Measurements from ENCODE around the gene RHBDF2. TPM values are rescaled to one million over a fixed set of nuclear protein-coding genes. Genes with fewer than 3 reads are reported as not detected.

The RHBDF2 gene
- total and polyA plus RNA-seq, 4 donors, result 2.6 to 45.0 (median 21.0) TPM

DNA sequence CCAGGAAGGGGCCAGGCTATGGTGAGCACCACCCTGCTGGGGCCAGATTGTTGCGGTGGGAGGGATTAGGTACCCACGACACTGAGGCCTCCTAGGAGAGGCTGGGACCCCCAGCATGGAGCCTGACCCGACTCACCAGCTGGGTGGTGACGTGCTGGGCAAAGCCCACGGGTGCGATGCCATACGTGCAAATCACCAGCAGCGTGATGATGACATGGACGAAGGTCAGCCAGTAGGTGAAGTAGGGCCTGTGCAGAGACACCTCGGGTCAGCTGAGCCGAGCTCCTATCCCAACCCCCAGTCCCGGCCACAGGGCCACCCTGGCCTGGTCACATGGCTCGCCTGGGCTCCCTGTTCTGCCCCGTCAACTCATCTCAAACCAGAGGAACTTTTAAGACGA, 26.3 kb downstream of the RHBDF2 start:
- ATAC-seq (ENCODE audit: low FRiP score) (no peak), DNase-seq (no peak)
- no peaks in the 10 kb centered on the region for H3K27me3 ChIP-seq (ENCODE audit: control insufficient read depth in 1 of 2, insufficient read depth in 2 of 2, low read length in 1 of 2)
- WGBS, 2 donors, result 96% methylated on average over 15 of the region's 15 CpGs
- intact Hi-C loops (cut with DNase I), result no loop called here
- H3K9me3 ChIP-seq (ENCODE audit: control insufficient read depth, low read length), result no peaks in the 10 kb centered on the region
- no peak overlapping the region for H3K4me3 ChIP-seq (ENCODE audit: low read length in 2 of 2)
- no peak overlapping the region for H3K27ac ChIP-seq (ENCODE audit: low read depth in 1 of 2, low read length in 2 of 2)
- no peaks in the 10 kb centered on the region for H3K36me3 ChIP-seq (ENCODE audit: control insufficient read depth in 1 of 2, insufficient read depth in 2 of 2, low read length in 1 of 2)
- no peaks in the 10 kb centered on the region for H3K4me1 ChIP-seq (ENCODE audit: control insufficient read depth in 1 of 2, insufficient read depth in 2 of 2, low read length in 2 of 2)

DNA sequence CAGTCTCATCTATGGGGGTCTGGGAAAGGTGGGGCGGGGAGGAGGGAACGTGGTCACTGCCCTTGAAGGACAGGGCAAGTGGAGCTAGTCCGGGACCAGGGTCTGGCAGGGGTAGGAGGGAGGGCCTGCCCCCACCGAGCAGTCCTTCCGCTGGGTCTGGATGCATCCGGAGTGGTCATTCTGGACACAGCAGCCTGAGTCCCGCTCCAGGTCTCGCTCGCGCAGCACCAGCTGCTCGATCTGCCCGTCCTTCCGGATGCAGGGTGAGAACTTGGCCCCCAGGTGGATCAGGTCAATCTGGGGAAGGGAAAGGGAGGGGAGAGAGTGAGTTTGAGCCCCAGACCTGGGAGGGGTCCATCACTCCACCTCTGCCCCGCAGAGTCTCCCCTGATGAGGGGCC, 27.0 kb downstream of the RHBDF2 start:
- ATAC-seq (ENCODE audit: low FRiP score), result no peak
- no peaks in the 10 kb centered on the region for H3K9me3 ChIP-seq (ENCODE audit: control insufficient read depth, low read length)
- H3K27ac ChIP-seq (ENCODE audit: low read depth in 1 of 2, low read length in 2 of 2), result no peak overlapping the region
- H3K27me3 ChIP-seq (ENCODE audit: control insufficient read depth in 1 of 2, insufficient read depth in 2 of 2, low read length in 1 of 2), result no peaks in the 10 kb centered on the region
- H3K36me3 ChIP-seq (ENCODE audit: control insufficient read depth in 1 of 2, insufficient read depth in 2 of 2, low read length in 1 of 2), result no peaks in the 10 kb centered on the region
- H3K4me1 ChIP-seq (ENCODE audit: control insufficient read depth in 1 of 2, insufficient read depth in 2 of 2, low read length in 2 of 2), result no peaks in the 10 kb centered on the region
- no peak overlapping the region for H3K4me3 ChIP-seq (ENCODE audit: low read length in 2 of 2)
- no peak for DNase-seq
- intact Hi-C loops (cut with DNase I), result no loop called here
- 96 to 97% methylated on average over 14 of the region's 14 CpGs for WGBS, 2 donors

DNA sequence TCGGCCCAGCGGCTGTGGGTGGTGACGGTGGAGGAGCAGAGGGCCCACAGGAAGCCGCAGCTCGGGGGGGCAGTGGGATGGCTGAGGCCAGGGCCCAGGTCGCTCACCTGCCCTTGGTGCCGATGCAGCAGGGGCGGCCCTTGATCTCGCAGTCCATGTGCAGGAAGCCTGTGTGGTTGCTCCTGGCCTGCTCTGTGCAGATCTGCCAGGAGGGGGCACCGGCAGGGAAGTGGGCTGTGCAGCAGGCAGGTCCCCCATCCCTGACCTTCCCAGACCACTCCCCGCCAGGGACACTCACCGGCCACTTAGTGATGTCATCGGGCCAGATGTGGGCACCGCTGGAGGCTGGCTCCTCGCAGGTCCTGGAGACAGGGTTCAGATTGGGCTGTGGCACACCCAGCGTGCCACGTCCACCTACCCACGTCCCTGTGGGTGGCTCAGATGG, 27.7 kb downstream of the RHBDF2 start:
- DNase-seq (no peak), ATAC-seq (ENCODE audit: low FRiP score) (no peak)
- H3K4me1 ChIP-seq (ENCODE audit: control insufficient read depth in 1 of 2, insufficient read depth in 2 of 2, low read length in 2 of 2), result no peaks in the 10 kb centered on the region
- H3K9me3 ChIP-seq (ENCODE audit: control insufficient read depth, low read length), result no peaks in the 10 kb centered on the region
- no peaks in the 10 kb centered on the region for H3K36me3 ChIP-seq (ENCODE audit: control insufficient read depth in 1 of 2, insufficient read depth in 2 of 2, low read length in 1 of 2)
- 84 to 87% methylated on average over 18 of the region's 18 CpGs for WGBS, 2 donors
- H3K27me3 ChIP-seq (ENCODE audit: control insufficient read depth in 1 of 2, insufficient read depth in 2 of 2, low read length in 1 of 2), result no peaks in the 10 kb centered on the region
- intact Hi-C loops (cut with DNase I), result no loop called here
- H3K27ac ChIP-seq (ENCODE audit: low read depth in 1 of 2, low read length in 2 of 2), result no peak overlapping the region
- H3K4me3 ChIP-seq (ENCODE audit: low read length in 2 of 2), result no peak overlapping the region

DNA sequence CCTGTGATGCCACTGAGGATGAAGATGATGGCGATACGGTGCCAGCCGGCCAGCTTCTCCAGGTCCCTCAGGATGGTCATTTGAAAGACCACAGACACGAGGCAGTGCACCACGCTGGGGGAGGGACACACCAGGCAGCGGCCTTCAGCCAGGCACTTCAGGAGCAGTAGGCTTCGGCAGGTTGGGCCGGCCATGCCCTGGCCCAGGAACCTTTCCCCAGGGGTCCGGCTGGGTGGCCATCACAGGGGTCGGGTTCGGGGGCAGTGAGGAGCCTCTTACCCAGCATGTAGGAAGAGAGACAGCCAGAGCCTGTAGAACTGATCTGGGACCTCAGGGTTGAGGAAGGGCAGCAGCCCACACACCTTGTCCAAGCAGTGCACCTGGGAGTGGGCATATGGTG, 28.5 kb downstream of the RHBDF2 start:
- Histone ChIP-seq H3K27ac (ENCODE audit: low read depth in 1 of 2, low read length in 2 of 2) (no peak overlapping the region), H3K4me1 (ENCODE audit: control insufficient read depth in 1 of 2, insufficient read depth in 2 of 2, low read length in 2 of 2) (no peaks in the 10 kb centered on the region), H3K4me3 (ENCODE audit: low read length in 2 of 2) (no peak overlapping the region), H3K36me3 (ENCODE audit: control insufficient read depth in 1 of 2, insufficient read depth in 2 of 2, low read length in 1 of 2) (no peaks in the 10 kb centered on the region), H3K9me3 (ENCODE audit: control insufficient read depth, low read length) (no peaks in the 10 kb centered on the region), H3K27me3 (ENCODE audit: control insufficient read depth in 1 of 2, insufficient read depth in 2 of 2, low read length in 1 of 2) (no peaks in the 10 kb centered on the region)
- no peak for ATAC-seq (ENCODE audit: low FRiP score)
- DNase-seq, result no peak
- intact Hi-C loops (cut with DNase I), result no loop called here
- WGBS, 2 donors, result 95% methylated on average over 11 of the region's 11 CpGs

DNA sequence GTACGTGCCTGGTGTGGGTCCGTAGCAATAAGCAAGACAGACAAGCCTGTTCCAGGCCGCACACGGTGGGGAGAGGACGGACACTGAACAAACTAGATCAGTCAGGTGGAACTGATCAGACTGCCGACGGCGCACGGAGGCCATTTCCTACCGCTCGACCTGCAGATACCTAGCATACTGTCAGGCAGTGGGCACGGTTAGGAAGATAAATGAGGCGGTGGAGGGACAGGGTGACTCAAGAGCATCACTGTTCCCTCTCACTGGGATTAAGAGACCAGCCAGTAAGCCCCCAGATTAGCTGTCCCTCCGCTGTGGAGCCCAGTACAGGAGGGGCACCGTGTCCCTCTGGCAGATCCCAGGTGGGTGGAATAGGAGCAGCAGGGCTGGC, 29.0 kb downstream of the RHBDF2 start:
- Histone ChIP-seq H3K9me3 (ENCODE audit: control insufficient read depth, low read length) (no peaks in the 10 kb centered on the region), H3K4me1 (ENCODE audit: control insufficient read depth in 1 of 2, insufficient read depth in 2 of 2, low read length in 2 of 2) (no peaks in the 10 kb centered on the region), H3K27ac (ENCODE audit: low read depth in 1 of 2, low read length in 2 of 2) (no peak overlapping the region), H3K36me3 (ENCODE audit: control insufficient read depth in 1 of 2, insufficient read depth in 2 of 2, low read length in 1 of 2) (no peaks in the 10 kb centered on the region), H3K27me3 (ENCODE audit: control insufficient read depth in 1 of 2, insufficient read depth in 2 of 2, low read length in 1 of 2) (no peaks in the 10 kb centered on the region), H3K4me3 (ENCODE audit: low read length in 2 of 2) (no peak overlapping the region)
- DNase-seq, result no peak
- no peak for ATAC-seq (ENCODE audit: low FRiP score)
- 94 to 96% methylated on average over 15 of the region's 15 CpGs for WGBS, 2 donors
- intact Hi-C loops (cut with DNase I), result no loop called here

DNA sequence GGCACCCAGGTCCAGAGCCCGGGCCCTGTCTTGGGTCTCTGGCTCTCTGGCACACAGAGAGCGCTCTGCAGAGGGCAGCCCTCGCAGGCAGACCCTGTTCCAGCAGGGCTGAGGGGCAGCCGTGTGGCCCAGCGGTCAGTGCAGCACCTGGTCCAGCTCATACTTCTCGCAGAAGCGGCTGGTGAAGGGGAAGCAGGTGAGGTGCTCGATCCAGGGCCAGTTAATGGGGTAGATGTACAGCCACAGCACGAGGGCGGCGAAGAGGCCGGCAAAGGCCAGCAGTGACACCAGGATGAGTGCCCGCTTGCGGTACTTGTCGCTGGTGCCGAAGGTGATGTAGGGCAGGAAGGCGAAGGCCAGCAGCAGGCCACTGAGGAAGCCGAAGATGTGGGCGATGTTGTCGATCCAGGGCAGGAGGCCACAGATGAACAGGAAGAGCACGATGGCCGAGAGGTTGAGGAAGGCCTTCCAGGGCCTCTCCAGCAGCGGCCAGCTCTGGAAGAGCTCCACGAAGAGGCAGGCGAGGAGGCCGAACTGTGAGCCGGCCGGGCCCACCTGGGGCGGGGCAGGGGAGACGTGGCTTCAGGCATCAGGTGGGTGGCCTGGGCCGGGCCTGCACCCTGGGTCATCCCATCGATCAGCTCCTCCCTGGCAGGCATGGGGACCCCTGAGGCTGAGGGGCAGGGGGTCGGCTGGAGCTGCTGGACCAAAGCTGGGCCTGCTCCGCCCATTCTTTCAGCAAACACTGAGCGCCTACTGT, 29.5 kb downstream of the RHBDF2 start:
- Histone ChIP-seq H3K36me3 (ENCODE audit: control insufficient read depth in 1 of 2, insufficient read depth in 2 of 2, low read length in 1 of 2) (no peaks in the 10 kb centered on the region), H3K4me3 (ENCODE audit: low read length in 2 of 2) (no peak overlapping the region), H3K27me3 (ENCODE audit: control insufficient read depth in 1 of 2, insufficient read depth in 2 of 2, low read length in 1 of 2) (no peaks in the 10 kb centered on the region), H3K9me3 (ENCODE audit: control insufficient read depth, low read length) (no peaks in the 10 kb centered on the region), H3K4me1 (ENCODE audit: control insufficient read depth in 1 of 2, insufficient read depth in 2 of 2, low read length in 2 of 2) (no peaks in the 10 kb centered on the region), H3K27ac (ENCODE audit: low read depth in 1 of 2, low read length in 2 of 2) (no peak overlapping the region)
- 94 to 95% methylated on average over 35 of the region's 35 CpGs for WGBS, 2 donors
- ATAC-seq (ENCODE audit: low FRiP score) (no peak), DNase-seq (no peak)
- intact Hi-C loops (cut with DNase I), result no loop called here

DNA sequence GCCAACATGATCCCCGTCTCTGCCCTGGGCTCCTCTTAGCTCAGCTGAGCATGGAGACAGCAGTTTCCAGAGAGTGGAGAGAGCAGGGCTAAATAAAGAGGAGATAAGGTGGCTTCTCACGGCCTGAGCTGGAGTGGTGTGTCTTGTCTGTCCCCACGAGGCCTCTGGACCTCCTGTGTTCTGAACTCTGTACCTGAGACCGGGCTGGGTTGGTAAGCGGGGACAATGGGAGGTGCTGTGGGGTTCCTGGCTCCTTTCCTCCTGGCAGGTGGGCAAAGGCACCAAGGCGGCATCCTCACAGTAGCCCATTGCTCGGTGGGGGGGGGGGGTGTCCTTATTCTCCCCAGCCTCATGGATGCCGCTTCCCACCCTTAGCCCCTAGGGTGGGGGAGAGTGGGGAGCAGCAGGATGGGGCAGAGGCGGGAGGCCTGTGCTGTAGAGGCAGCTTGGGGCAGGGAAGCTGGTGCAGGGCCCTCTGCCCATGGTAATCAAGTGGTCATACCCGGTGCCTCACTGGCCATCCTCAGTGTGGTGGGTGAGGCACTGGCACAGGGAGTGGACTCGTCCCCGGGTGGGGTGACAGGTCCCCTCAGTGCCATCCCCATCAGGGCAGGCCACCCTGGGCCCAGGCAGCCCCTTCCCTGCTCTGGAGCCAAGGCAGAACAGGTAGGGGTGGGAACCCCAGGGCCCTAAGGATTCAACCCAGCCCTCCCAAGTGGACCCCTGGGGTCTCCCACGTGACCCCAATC, 31.1 kb downstream of the RHBDF2 start:
- Histone ChIP-seq H3K9me3 (ENCODE audit: control insufficient read depth, low read length) (no peaks in the 10 kb centered on the region), H3K27me3 (ENCODE audit: control insufficient read depth in 1 of 2, insufficient read depth in 2 of 2, low read length in 1 of 2) (no peaks in the 10 kb centered on the region), H3K4me3 (ENCODE audit: low read length in 2 of 2) (no peak overlapping the region), H3K4me1 (ENCODE audit: control insufficient read depth in 1 of 2, insufficient read depth in 2 of 2, low read length in 2 of 2) (no peaks in the 10 kb centered on the region), H3K36me3 (ENCODE audit: control insufficient read depth in 1 of 2, insufficient read depth in 2 of 2, low read length in 1 of 2) (no peaks in the 10 kb centered on the region), H3K27ac (ENCODE audit: low read depth in 1 of 2, low read length in 2 of 2) (no peak overlapping the region)
- no peak for ATAC-seq (ENCODE audit: low FRiP score)
- 89 to 91% methylated on average over 13 of the region's 13 CpGs for WGBS, 2 donors
- DNase-seq, result no peak
- intact Hi-C loops (cut with DNase I), result loop anchor here in 1 of 2 donors (10.0 kb wide), 1 partner anchor 55 kb away; no protein-coding TSS in a partner anchor

DNA sequence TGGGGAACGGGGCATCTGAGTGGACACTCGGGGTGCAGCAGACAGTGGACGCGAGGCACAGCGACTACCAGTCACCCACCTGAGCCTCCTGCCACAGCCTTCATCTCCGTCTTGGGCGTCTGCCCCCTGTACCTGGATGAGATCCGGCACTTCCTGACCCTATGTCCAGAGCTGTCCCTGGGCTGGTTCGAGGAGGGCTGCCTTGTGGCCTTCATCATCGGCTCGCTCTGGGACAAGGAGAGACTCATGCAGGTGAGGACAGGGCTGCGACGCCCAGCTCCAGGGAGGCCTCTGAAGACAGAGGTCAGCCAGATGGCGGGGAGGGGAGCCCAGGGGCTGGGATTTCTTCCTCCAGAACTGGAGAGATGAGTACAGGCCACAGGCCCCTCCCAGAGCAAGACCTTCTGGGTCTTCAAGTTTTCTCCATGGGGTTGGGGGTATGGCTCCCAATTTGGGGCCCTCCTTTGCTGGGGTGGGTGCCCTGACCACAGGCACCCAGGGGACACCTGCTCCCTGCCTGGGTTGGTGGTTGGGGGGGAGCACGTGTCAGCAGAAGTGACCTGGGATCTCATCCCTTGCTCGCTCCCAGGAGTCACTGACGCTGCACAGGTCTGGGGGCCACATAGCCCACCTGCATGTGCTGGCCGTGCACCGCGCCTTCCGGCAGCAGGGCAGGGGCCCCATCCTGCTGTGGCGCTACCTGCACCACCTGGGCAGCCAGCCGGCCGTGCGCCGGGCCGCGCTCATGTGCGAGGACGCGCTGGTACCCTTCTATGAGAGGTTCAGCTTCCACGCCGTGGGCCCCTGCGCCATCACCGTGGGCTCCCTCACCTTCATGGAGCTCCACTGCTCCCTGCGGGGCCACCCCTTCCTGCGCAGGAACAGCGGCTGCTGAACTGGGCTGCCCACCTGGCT, 31.9 kb downstream of the RHBDF2 start:
- 94 to 95% methylated on average over 37 to 38 of the region's 38 CpGs for WGBS, 2 donors
- Histone ChIP-seq H3K9me3 (ENCODE audit: control insufficient read depth, low read length) (no peaks in the 10 kb centered on the region), H3K36me3 (ENCODE audit: control insufficient read depth in 1 of 2, insufficient read depth in 2 of 2, low read length in 1 of 2) (no peaks in the 10 kb centered on the region), H3K27me3 (ENCODE audit: control insufficient read depth in 1 of 2, insufficient read depth in 2 of 2, low read length in 1 of 2) (no peaks in the 10 kb centered on the region), H3K27ac (ENCODE audit: low read depth in 1 of 2, low read length in 2 of 2) (no peak overlapping the region), H3K4me3 (ENCODE audit: low read length in 2 of 2) (no peak overlapping the region), H3K4me1 (ENCODE audit: control insufficient read depth in 1 of 2, insufficient read depth in 2 of 2, low read length in 2 of 2) (no peaks in the 10 kb centered on the region)
- intact Hi-C loops (cut with DNase I), result loop anchor here in 1 of 2 donors (10.0 kb wide), 1 partner anchor 55 kb away; no protein-coding TSS in a partner anchor
- ATAC-seq (ENCODE audit: low FRiP score), result no peak
- no peak for DNase-seq
